Cortex of kidney (tissue), 1 donor: ENCODE measurements around the gene DEAF1.
"Not testable (repeated sequence)": the region's sequence is repeated elsewhere in the genome, so short reads cannot be mapped to it uniquely, and the experiment has no call there.

ENCODE experiments used
- DNase-seq: peaks from one replicate; lab custom pipeline; 2025; lab: John Stamatoyannopoulos, UW

Gene DEAF1

GRCh38 chr11:694563-695287 is at the start of gene DEAF1:
DEAF1 (minus strand) TSS chr11:695222; CDS start chr11:695047, 175 bp downstream.
- peak; percentile 97 for DNase-seq

- no peak for DNase-seq
Observed at GRCh38 chr11:742571-743201, 47.7 kb upstream of the DEAF1 start.

- no peak for DNase-seq
Observed at GRCh38 chr11:742156-742546, 47.1 kb upstream of the DEAF1 start.

DNA sequence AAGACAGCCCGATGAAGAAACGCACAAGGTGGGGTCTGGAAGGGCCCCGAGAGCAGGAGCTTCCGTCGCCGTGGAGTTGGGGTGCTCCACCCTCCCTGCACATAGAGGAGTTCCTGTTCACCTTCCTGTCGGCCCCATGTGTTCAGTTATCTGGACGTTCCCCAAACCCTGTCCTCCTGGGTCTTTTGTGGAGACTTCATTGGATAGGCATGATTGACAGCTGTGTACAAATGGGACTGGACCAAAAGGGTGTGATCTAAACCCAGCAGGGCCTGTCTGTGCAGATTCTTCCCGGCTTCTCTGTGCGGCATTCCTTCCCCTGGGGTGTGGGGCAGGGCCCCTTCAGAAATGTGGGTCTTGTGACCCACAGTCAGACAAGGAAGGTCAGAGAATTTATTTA is 42.9 kb upstream of the DEAF1 start:
- not testable (repeated sequence) for DNase-seq

GRCh38 chr11:737366-737765 is 42.3 kb upstream of the DEAF1 start:
- no peak for DNase-seq

DNA sequence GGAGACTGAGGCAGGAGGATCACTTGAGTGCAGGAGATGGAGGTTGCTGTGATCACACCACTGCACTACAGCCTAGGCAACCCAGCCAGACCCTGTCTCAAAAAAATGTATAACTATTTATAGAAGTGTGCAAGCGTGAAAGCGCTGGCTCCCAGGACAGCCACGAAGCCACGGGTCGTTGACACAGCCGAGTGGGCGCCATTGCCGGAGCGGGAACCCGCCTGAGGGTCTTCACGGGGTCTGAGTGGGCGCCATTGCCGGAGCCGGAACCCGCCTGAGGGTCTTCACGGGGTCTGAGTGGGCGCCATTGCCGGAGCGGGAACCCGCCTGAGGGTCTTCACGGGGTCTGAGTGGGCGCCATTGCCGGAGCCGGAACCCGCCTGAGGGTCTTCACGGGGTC is 39.5 kb upstream of the DEAF1 start:
- DNase-seq, result not testable (repeated sequence)

- no peak for DNase-seq
Observed at GRCh38 chr11:733072-733471, 38.0 kb upstream of the DEAF1 start.

GRCh38 chr11:729492-730074 is 34.6 kb upstream of the DEAF1 start:
- no peak for DNase-seq

DNA sequence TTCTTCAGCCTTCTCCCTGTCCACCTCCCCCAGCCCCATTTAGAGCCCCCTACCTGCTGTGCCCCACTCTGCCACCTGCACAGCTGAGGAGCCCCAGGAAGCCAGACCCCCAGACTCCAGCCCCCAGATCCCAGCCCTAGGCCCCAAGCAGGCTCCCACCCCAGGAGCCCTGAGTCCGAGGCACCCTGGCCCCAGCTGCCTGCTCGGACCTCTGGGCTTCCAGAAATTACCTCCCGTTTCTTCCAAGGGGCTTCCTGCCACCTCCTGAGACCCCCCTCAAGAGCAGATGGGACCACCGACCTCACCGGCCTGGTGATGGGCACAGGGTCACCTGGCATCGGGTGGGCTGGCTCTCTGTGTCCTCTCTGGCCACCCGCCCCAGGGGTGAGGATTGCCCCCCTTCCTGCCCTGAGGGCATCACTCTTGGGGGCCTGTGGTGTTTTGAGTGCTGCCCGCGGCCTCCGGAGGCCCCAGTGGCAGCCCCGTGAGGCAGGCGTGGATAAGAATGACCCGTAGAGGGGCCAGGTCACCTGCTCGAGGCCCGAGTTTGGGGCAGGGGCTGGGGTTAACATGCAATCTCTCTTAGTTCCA is 34.0 kb upstream of the DEAF1 start:
- no peak for DNase-seq

DNA sequence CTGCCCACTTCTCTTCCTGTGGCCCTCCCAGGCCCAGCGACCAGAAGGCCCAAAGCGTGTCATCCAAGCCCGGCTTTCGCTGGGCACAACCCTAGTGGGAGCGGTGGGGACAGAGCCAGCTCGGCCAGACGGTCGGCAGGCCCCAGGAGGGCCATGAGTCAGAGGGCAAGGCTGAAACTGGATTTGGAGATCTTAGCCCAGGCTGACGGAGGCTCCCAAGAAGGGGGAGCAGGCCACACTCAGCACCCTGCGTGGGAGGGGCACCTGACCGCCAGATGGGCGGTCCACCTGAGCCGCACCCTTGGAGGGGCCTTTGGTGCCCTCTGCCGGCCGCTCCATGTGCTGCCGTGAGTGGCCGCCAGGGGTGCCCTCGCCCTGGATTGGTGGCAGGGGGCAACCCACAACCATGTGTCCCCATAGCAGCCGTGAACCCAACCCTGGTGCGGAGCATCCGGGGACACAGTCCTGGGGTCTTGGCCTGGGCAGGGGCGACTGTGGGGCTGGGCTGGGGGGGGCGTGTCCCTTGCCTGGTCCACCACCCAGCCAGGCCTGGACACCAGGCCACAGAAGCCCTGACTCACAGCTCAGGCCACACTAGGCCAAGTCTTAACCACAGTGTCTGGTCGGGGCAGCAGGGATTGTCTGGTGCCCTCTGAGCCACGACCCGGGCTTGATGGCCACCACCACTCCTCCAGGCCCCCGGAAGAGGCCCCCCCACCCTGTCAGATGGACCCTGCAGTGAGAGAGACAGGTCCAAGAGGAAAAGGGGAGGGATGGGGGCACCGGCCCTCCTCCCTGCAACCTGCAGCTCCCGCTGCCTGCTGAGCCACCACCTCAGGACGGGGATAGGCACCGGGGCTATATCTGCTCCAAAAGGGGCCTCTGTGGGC is 33.1 kb upstream of the DEAF1 start:
- DNase-seq, result no peak

DNA sequence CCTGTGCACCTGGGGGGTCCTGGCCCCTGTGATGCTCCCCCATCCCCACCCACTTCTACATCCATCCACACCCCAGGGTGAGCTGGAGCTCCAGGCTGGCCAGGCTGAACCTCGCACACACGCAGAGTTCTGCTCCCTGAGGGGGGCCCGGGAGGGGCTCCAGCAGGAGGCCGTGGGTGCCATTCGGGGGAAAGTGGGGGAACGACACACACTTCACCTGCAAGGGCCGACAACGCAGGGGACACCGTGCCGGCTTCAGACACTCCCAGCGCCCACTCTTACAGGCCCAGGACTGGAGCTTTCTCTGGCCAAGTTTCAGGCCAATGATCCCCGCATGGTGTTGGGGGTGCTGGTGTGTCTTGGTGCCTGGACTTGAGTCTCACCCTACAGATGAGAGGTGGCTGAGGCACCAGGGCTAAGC is 32.3 kb upstream of the DEAF1 start:
- DNase-seq, result no peak

DNA sequence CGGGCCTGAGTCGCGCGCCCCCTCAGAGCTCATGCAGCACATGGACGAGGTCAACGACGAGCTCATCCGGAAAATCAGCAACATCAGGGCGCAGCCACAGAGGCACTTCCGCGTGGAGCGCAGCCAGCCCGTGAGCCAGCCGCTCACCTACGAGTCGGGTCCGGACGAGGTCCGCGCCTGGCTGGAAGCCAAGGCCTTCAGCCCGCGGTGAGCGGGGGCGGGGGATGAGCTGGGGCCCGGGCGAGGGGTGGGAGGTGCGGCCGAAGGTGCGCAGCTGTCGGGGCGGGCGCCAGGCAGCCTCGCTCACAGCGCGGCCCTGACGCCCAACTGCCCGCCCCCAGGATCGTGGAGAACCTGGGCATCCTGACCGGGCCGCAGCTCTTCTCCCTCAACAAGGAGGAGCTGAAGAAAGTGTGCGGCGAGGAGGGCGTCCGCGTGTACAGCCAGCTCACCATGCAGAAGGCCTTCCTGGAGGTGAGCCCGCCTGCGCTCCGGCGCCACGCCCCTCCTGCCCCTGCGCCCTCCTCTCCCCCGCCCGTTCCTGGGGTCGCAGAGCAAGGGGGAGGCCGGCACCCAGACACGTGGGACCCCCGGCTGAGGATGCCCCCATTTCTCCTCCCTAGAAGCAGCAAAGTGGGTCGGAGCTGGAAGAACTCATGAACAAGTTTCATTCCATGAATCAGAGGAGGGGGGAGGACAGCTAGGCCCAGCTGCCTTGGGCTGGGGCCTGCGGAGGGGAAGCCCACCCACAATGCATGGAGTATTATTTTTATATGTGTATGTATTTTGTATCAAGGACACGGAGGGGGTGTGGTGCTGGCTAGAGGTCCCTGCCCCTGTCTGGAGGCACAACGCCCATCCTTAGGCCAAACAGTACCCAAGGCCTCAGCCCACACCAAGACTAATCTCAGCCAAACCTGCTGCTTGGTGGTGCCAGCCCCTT is 31.5 kb upstream of the DEAF1 start:
- DNase-seq, result no peak

GRCh38 chr11:725624-726202 is 30.7 kb upstream of the DEAF1 start:
- no peak for DNase-seq

- no peak for DNase-seq
Observed at GRCh38 chr11:724778-725386, 29.9 kb upstream of the DEAF1 start.

DNA sequence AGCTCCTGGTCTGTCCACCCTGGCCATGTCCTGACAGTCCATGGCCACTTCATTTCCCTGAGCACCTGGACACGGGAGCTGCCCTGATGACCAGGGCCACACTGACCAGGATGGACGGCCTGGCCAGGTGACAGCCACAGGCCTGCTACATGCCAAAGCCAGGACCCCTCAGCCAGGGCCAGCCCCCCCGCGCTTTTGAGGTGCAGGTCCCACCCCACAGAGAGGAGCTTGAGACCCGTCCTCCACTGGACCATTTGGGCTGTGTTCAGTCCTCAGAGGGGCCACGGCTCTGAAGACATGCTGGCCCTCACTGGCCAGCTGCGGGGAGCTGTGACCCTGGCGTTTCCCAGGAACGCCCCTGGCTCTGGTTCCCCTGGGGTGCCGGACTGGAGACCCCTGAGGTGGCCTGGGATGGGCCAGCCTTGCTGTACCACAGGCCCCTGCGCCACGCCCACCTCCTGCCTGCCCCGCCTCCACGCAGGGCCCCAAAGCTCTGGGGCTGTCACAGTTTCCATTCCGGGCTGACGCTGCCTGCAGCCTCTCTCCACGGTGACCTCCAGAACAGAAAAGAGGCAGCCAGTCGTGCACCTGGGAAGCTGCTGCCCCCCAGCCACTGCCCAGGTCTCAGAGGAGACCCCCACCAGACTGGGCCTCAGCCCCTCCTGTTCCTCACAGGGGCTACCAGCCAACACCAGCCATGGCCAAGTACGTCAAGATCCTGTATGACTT is 29.2 kb upstream of the DEAF1 start:
- no peak for DNase-seq

DNA sequence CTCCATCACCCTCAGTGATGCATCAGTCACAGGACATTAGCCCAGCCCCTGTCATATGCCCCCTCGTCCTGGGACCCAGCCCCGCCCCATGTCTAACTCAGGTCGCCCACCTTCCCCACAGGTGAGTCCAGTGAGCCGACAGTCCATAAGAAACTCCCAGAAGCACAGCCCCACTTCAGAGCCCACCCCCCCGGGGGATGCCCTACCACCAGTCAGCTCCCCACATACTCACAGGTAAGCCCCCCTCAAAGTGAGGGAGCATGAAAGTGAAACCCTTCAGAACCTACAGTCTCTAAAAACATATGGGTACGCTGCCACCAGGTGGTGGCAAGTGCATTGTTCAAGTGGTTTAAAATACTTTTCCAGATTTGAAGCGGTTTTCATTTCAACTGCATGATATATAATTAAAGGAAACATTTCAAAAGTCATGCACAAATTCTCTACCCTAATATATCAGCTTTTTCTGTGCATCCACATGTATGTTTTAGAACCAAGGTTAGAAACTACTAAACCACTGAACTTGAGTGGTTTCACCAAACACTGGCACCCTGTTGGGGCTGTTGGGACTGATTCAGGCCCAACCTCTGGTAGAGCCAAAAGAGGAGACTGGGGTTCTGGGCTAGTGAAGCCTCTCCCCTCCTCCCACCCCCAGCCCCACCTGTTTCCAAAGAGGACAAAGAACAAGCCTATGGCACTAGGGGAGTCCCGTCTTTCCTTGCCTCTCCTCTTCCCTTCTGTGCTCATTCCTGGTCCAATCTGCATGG is 28.3 kb upstream of the DEAF1 start:
- DNase-seq, result no peak

DNA sequence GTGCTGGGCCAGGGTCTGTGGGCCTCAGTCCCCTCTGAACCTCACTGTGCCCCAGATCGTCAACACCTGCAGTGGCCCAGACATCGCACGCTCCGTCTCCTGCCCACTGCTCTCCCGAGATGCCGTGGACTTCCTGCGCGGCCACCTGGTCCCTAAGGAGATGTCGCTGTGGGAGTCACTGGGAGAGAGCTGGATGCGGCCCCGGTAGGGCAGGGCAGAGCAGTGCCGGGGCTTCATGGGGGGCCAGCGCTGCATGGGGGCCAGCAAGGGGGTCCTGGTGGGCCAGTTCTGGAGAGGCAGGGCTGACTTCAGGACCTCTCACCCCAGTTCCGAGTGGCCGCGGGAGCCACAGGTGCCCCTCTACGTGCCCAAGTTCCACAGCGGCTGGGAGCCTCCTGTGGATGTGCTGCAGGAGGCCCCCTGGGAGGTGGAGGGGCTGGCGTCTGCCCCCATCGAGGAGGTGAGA is 27.4 kb upstream of the DEAF1 start:
- DNase-seq, result no peak

DNA sequence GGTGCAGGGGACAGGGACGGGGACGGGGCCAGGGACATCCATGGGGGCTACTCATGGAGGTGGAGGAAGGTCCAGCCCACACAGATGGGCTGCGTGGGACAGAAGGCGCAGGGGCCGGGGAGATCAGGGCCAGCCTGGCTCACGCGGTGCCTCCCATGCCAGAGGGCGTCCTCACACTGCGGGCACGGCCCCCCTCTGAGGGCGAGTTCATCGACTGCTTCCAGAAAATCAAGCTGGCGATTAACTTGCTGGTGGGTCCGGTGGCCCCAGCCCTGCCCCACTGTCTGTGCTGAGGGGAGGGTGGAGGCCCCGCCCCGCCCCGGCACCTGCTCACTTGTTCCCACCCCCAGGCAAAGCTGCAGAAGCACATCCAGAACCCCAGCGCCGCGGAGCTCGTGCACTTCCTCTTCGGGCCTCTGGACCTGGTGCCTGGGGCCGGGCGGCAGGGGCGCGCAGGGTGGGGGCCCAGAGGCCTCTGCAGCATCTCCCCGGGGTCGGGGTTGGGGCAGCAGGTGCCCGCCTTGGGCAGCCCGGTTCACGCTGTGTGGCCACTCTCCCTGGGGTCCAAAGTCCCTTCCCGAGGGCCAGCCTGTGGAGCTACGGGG is 26.8 kb upstream of the DEAF1 start:
- DNase-seq, result no peak
